OCI-LY7 (cell line): Measurements from ENCODE around the gene HEMGN.

Source experiments
- CTCF ChIP-seq: fragments of 200-600 bp; sonication (generic); conservative IDR thresholded peaks from 2 replicates; pipeline ENCODE4 v1.5.1; 2014; ENCODE audit warnings: mild to moderate bottlenecking, antibody characterized with exemption, low read length, moderate library complexity, mixed read lengths
- EZH2phosphoT487 ChIP-seq: fragments of 200-600 bp; sonication (generic); IDR thresholded peaks from 2 replicates; pipeline ENCODE4 v1.6.1; 2018; ENCODE audit warnings: low read depth, borderline replicate concordance, mild to moderate bottlenecking, mixed run types, antibody characterized with exemption, low read length, moderate library complexity, mixed read lengths

- TF ChIP-seq CTCF (no peak), EZH2phosphoT487 (no peak)
Observed at GRCh38 chr9:97943308-97943855, 5.4 kb upstream of the HEMGN start.
